Hematopoietic multipotent progenitor cell treated with erythropoietin and hydrocortisone succinate and interleukin-3 and kit ligand, for 17 days (in vitro differentiated cells): ENCODE results near the gene GJA8.
"Not testable (repeated sequence)": the region's sequence is repeated elsewhere in the genome, so short reads cannot be mapped to it uniquely, and the experiment has no call there.

Experiments
- DNase-seq: peaks from one replicate; pipeline ENCODE4 v3.0.0-alpha.2; 2015; ENCODE audit warnings: low spot score

GJA8 gene

GRCh38 chr1:147927689-147928088 lies 25.1 kb downstream of the GJA8 start:
- not testable (repeated sequence) for DNase-seq

DNA sequence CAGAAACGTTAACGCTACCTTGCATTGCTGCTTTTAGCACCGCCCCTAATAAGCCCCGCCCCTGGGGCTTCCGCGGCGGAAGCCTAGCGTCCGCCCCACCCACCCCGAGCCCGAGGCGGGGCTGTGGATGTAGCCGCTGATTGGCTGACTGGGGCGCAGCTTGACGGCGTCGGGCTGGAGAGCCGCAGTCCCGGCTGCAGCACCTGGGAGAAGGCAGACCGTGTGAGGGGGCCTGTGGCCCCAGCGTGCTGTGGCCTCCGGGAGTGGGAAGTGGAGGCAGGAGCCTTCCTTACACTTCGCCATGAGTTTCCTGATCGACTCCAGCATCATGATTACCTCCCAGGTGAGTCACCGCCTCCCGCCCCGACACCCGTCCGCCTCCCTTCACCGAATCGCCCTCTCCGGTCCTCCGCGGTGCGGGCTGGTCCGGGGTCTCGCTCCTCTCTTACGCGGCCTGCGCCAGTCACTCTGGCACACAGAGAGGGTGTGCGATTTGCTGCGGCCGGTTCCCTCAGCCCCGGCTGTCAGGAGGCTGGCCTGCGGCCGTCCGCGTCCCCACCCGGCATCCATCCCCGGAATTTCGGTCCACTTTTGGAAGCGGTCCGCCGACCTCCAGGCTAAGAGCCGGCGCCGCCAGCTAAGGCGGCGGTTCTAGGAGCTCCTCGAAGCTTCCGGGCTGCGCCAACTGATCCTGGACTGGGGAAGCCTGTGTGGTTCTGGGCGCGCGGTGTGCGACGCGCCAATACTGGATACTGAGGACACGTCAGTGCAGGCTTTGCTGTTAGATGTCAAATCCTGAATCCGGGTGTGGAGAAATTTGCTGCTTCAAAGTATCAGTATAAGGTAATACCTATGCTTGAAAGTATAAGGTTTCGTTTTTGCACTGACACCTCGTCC lies 25.9 kb downstream of the GJA8 start, which contains the start of gene GPR89B:
Gene GPR89B (plus strand): TSS at position 185 of the 897 bp plus-strand sequence. CDS start 117 bp downstream, at position 302.
- DNase-seq = peak; percentile 93

GRCh38 chr1:147931137-147931536 lies 28.5 kb downstream of the GJA8 start:
- DNase-seq = not testable (repeated sequence)

GRCh38 chr1:147935296-147935695 lies 32.7 kb downstream of the GJA8 start:
- not testable (repeated sequence) for DNase-seq

DNA sequence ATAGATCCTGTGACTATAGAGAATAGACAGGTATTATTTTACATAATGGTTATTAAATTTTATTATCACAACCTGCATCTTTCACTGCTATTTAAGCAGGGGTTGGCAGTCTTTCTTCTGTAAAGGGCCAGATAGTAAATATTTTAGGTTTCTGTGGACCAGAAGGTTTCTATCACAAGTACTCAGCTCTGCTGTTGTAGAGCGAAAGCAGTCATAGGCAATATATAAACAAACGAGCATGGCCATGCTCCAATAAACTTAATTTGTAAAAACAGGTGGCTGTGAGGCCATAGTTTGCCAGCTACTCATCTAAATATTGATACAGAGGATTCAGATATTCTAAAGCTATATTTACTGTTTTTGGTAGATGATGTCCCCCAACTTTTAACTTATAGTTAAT lies 37.9 kb downstream of the GJA8 start:
- not testable (repeated sequence) for DNase-seq

DNA sequence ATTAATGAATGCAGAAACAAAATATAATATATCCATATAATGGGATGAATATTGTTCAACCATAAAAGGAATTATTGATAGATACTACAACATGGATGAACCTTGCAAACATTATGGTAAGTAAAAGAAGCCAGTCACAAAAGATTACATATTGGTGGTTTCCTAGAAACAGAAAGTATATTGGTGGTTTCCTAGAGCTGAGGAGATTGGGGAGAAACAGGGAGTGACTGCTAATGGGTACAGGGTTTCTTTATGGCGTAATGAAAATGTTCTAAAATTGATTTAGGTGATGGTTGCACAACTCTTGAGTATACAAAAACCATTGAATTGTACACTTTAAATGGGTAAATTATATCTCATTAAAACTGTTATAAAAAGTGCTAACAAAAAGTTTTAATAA lies 40.0 kb downstream of the GJA8 start:
- DNase-seq = not testable (repeated sequence)

GRCh38 chr1:147949517-147949916 lies 46.9 kb downstream of the GJA8 start:
- DNase-seq = not testable (repeated sequence)
